Stimulated activated CD8-positive, alpha-beta memory T cell treated with anti-CD3 and anti-CD28 coated beads, Interleukin-2, amount 100 ng/mL, for 1 hour (primary cell): Measurements from ENCODE around the gene MACROD1.
A peak's percentile ranks its signal among the peaks of the same experiment; 100 is the strongest.
"Not testable (repeated sequence)": the region's sequence is repeated elsewhere in the genome, so short reads cannot be mapped to it uniquely, and the experiment has no call there.

Source experiments
- DNase-seq, 2 donors: peaks; one replicate each; pipeline ENCODE4 v3.0.0-alpha.2; 2020; ENCODE audit warnings: low read depth in 2 of 2

MACROD1 gene

DNA sequence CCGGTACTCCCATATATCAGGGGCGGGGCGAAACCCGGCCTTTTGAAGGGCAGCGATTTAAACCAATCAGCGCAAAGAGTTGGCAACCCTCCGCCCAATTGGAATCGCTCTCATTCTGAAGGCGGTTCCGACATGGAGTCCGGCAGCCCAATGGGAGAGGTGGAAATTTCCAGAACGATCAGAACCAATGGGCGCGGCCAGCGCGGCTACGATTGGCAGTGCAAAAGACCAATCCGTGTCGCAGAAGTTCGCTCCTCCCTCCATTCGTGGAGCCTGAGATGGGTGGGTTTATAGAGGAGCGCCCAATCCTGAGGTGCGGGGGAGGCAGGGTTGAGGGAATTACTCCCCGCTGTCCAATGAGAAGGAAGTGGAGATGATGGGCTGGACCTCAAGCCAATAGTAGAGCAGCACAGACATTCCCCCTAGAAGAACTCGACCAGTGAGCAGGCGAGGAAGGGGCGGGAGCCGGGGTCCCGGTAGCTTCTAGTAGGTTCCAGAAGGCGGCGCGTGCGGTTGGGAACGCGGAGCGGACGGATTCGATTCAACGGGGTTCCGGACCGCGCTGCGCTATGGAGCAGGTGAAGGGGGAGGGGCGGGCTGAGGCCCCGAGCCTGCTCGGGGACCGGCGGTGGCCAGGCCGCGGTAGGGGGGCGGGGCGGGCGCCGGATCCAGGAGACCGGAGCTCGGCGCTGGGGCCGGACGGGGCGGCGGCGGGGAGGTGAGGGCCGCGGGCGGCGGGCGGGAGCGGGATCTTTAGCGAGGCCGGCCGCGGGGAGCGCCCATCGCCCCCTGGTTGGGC is 20.0 kb upstream of the MACROD1 start, which contains the start of gene STIP1:
TSS of gene STIP1 (plus strand) at position 479 of the 799 bp plus-strand sequence. CDS start at position 570, 91 bp downstream.
- peak; percentile 97 to 98 for DNase-seq

DNA sequence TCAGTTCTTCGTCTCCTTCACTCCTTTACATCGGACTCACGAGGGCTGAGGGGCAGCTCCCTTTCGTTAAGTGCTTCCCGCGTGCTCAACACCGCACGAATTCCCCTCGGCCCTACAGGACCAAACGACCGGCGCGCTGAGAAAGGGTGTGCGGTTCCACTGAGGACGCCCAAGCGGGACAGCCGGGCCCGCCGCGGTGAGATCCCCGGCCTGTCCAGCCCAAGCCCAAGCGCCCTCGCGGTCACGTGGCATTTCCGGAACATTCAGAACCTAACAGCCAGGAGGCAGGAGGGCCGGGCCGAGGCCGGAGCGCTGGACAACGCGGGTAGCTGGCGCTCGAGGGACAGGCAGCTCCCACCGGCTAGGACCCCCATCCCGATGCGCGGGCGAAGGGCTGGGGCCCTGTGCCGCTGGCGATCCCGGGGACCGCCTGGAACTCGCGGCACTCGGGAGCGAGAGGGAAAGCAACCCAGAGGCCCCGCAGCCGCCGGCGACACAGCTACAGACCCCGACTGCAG is 19.3 kb upstream of the MACROD1 start:
- peak in 1 of 2 donors; percentile 14 for DNase-seq

DNA sequence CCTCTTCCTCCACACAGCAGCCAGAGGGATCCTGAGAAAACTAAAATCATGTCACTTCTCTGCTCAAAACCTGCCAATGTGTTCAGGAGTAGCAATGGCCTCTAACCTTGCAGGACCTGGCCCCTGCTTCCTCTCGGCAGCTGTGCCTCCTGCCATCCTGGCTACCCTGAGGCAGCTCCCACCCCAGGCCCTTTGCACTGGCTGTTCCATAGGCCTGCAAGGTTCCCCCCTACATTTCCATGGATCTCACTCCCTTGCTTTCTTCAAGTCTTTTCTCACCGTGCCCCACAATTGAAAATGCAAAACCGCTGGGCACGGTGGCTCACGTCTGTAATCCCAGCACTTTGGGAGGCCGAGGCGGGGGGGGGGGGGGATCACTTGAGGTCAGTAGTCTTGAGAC is 18.0 kb upstream of the MACROD1 start:
- DNase-seq, result no peak

DNA sequence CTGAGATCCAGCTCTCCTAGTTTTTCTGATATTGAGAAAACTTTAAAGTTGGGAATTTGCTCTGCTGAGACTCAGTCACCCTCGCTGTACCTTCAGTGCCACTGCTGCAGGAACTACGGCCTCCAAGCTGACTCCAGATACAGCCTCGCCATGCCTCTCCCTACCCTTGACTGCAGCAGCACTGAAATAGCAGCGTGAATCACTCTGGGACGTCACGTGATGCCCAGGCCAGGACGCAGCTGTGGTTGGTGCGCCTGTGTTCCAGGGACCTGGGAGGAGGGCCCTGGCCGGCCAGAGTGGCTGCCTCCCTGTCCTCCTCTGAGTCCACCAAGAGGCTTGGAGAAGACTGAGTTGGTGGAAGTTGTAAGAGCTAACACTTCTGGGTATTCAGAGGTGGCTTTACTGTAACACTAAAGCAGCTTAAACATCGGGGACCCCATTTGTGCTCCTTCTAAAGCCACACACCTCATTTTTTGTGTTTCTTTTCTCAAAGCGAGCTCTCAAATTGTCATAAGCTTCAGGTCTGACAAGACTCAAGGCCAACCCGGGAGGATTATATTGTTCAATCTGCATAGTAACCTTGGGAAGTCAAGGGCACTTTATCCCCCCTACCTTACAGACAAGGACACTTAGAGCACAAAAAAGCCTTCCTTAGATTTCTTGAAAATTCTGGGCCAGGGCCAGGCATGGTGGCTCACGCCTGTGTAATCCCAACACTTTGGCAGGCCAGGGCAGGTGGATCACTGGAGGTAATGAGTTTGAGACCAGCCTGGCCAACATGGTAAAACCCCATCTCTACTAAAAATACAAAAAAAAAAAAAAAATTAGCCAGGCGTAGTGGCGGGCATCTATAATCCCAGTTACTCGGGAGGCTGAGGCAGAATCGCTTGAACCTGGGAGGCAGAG is 15.8 kb upstream of the MACROD1 start:
- peak in 1 of 2 donors; percentile 5 for DNase-seq

DNA sequence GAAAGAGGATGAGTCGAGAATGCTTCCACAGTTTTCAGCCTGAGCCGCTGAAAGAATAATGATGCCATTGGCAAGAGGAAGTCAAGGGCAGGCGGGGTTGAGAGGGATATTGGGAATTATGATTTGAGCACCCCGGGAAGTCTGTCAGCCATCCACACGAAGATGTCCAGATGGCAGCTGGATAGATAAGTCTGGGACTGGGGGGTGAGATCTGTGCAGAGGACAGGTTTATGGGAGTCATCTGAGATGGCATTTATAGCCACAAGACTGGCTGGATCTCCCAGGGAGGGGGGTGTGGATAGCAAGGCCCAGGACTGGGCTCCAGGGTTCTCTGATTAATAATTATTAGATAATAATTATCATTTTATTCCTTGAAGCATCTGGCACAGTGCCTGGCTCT is 15.0 kb upstream of the MACROD1 start:
- DNase-seq, result no peak

DNA sequence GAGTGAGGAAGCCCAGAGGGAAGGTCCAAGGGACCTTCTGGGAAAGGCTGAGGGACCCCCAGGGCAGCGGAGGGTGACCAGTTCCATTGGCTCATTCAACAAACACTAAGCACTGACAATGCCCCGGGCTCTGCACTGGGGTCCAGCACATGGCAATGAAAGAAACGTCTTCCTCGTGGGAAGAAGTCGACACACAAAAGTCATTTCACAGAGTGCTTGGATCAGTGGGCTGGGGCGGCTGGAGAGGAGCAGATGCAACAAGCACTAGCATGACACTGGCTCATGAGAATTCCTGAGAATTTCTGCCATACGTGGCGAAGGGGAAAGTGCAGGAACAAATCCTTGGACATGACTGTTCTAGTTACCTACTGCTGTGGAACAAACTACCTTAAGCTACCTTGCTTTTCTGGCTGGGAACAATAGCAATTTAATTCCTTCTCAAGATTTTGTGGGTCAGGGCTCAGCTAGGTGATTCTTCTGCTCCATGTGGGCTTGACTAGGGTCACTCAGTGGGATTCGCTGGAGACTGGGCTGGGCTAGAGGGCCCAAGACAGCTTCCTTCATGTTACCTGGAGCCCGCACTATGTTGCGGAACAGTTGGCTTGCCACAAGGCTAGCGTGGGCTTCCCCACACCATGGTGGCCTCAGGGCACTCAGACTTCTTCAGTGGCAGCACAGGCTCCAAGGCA is 13.2 kb upstream of the MACROD1 start:
- DNase-seq, result no peak

DNA sequence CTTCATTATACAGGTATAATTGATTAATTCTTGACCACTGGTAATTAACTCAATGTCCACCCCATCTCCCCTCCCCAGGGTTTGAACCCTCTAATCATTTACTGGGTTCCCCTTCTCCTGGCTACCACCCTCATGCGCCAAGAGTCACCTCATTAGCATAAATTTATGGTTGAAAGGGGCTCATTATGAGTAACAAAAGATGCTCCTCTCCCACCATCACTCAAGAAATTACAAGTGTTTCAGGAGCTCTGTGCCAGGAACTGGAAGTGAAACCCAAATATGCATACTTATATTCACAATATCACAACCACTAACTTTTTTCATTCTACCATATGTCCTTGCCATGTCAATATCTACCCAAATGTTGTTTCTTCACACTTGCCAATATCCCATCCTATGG is 12.3 kb upstream of the MACROD1 start:
- DNase-seq, result no peak

DNA sequence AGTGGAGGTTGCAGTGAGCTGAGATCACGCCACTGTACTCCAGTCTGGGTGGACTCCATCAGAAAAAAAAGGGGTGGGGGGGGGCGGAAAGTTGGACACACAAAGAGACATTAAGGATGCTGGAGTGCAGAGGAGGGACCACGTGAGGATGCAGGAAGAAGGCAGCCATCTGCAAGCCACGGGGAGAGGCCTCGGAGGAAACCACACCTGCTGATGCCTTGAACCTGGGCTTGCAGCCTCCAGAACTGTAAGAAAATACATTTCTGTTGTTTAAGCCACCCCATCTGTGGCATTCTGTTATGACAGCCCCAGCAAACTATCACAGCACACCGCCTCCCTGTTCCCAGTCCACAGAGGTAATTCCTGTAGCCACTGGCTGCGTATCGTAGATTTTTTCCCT is 10.8 kb upstream of the MACROD1 start:
- no peak for DNase-seq

DNA sequence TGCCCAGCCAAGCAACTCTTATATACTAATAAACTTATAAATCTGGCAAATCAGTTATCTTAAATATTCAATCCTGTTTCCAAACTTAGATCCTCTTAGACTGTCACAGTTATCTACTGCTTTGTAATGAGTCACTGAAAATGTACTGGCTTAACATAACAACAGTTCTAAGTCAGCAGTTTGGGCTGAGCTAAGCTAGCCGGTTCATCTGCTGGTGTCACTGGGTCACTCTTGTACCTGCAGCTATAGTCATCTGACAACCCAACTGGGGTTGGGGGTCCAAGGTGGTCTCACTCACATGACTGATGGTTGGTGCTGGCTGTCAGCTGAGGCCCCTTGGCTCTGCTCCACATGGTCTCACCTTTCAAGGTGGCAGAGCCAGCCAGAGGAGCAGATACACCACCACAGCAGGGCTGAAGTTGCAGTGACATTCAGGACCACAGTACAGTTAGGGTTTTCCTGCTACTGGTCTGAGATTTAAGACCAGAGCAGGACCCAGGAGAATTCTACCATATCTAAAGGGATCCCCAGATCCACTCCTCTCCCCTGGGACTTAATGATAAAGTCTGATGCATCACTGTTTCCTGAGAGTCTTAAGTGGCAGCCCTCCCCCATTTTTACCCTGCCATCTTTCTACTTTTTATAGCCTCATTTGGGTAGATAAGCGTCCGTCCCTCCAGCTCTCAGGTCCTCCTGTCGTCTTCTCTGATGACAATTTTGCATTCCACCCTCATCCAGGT is 7.9 kb upstream of the MACROD1 start:
- DNase-seq, result no peak

DNA sequence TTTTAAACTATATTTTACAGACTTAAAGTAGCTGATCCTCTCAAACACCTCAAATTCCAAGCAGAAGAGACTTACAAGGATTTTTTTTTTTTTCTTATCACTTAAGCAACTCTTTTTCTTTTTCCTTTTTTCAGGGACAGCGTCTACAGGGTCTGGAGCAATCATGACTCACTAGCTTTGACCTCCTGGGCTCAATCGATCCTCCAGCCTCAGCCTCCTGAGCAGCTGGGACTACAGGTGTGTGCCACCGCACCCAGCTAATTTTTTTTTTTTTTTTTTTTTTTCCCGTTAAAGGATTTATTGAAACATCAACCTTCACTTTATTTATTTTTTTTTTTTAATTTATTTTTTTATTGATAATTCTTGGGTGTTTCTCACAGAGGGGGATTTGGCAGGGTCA is 4.5 kb upstream of the MACROD1 start:
- no peak for DNase-seq

DNA sequence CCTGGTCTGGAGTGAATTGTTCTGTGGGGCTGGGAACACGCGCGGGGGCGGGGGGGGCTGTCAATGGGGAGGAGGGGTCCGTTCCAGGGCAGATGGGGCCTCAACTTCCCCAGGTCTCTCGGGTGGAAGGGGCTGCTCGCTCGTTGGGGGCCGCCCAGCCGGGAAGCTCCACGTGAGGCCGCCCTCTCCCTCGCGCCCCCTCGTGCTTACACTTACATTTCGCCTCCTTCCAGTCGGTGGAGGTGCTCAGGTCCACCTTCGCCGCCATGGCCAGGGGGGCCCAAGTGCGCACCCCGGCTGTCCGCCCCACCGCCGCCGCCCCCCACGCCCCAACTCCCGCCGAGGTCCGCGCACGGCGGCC is 452 bp downstream of the MACROD1 start:
- no peak for DNase-seq

DNA sequence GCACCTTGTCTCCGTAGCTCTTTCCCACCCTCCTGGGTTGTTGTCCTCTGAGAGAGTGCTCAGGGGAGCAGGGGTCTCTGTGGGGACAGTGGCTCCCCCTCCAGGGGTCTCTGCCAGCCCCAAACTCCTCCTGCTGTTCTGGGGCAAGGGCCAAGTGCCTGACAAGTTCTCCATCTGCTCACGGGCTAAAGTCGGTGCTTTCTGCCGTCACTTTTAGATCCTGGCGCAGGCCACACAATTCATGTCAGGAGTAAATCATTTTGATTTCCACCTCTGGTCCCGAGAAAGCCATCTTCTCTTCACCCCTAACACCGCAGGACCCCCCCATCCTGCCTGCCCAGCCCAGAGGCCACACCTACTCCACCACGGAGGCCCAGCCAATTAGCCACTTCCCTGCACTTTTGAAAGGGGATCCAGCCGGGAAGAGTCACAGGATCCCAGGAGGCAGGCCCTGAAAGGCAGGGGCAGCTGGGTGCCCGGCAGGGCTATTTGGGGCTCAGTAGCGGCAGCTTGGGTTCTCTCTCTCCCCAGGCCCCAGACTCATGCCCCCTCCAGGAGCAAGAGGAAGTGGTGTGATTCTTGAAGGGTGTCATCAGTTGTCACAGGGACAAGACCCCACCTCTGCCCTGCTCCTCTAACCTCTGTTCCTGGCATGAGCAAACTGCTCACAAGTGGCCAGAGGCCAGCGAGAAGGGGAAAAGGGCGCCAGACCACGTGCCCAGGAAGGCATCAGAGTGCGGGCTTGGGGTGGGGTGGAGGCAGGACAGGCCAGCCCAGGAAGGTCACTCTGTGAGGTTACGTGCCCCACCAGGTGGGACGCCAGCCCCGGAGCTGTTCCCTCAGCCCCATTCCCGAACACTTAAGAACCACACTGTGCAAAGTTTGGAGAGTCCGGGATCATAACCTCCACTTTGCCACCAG is 1.3 kb downstream of the MACROD1 start:
- no peak for DNase-seq

DNA sequence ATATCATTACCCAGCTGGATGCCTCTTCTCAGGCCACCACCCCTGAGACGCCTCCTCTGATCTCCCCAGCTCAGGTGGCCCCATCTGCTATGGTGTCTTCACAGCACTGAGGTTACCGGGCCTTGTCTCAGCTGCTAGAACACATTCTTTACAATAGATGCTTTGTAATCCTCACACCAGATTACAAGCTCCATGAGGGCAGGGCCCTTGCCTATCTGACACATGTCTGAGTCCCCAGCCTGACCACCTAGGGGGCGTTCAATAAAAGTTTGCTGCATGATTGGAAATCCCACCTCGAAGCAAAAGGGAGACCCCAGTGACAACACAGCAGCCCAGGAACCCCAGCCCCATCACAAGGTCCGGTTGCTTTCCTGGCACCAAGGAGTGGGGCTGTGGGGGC is 2.0 kb downstream of the MACROD1 start:
- DNase-seq, result no peak

DNA sequence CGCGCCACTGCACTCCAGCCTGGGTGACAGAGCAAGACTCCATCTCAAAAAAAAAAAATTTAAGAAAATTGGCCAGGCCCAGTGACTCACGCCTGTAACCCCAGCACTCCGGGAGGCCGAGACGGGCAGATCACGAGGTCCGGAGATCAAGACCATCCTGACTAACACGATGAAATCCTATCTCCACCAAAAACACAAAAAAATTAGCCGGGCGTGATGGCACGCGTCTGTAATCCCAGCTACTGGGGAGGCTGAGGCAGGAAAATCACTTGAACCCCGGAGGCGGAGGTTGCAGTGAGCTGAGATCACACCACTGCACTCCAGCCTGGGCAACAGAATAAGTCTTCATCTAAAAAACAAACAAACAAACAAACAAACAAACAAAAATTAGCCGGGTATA is 3.1 kb downstream of the MACROD1 start:
- DNase-seq, result not testable (repeated sequence)

DNA sequence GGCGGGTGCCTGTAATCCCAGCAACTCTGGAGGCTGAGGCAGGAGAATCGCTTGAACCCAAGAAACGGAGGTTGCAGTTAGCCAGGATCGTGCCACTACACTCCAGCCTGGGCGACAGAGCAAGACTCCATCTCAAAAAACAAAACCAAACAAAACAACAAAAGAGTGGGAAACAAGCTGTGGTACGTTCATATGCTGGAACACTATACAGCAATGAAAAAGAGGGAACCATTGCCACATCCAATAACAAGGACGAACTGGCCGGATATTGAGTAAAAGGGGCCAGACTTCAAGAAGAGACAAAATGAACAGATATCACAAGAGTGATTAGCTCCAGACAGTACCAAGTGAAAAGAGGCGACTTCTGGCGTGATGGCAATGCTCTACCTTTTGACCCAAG is 4.9 kb downstream of the MACROD1 start:
- DNase-seq, result no peak

DNA sequence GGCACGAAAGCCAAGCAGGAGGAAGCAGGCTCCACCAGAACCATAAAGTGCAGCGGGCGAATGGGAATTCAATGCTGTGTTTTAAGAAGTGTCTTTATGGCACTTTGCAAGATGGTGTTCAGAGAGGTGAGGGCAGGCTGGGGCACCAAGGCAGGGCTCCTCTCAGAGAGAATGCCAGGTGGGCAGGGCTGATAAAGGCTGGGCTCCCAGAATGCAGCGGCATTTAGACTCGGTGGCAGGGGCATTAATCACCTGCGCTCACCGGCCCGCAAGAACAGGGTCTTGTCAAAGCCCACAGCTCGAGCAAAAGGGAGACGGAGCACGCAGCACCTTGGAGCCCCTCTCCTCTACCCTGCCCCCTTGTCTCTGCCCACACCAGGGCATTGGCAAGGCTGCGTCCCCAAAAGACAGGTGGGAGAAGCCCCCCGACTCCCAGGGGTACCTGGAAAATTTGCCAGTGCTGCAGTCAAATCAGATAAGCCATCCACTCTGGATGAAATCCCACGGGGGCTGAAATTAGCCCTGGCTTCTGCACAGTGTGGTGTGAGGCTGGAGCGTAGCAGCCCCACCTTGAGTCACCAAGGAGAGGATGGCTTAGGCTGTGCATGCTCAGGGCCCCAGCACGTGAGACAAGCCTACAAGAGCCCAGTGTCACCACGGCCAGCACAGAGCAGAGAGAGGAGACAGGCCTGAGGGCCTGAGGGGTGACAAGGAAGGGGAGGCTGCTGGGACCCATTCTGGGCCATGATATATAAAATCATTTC is 8.1 kb downstream of the MACROD1 start:
- DNase-seq, result no peak

DNA sequence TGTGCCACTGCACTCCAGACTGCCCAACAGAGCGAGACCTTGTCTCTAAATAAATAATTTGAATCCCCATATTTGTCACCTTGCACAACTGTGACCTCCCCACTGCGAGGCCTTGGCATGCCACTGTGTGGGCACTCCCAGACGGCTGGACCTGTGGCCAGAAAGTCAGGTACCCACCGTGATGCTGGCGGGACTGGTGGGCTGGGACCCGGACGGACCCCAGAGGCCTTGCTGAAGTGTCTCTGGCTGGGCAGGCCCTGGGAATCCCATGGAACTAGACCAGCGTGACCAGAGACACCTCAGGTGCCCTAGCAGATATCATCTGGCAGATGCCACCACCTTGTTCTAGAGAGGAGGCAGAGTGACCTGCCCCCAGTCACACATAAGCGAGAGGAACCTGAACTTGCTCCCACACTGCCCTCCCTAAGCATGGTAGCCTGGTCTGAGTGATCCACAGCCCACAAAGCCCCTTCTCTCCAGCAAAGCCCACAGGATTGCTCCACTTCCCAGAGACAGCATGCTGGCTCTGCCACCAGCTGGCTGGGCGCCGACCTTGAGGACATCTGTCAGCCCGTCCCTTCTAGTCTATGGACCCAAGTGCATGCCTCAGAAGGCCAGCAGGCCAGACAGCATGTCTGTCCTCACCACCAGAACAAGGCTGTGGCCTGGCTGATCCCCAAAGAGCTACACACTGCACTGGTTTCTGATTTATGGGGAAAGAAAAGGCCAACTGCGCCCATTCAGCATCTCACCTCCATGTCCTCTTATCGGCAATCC is 9.5 kb downstream of the MACROD1 start:
- no peak for DNase-seq

DNA sequence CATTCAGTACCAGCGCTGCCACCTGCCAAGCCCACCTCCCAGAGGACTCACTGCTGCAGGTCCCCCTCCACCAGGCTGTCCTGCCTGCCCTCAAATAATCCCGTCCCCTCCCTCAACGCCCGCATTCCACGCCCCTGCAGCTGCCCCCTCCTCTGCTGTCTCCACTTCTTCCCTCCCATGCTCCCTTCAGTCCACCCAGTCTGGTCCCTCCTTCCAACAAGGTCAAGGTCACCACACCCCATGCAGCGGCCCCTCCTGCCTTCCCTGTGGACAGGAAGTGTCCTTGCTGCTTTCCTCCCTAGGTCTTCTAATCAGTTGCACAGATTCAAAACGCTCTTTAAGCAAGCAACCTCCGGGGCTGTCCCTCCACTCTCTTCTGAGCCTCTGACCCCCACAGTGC is 12.1 kb downstream of the MACROD1 start:
- DNase-seq, result no peak
